Measurements from ENCODE around the gene TCP11L2. TPM values are rescaled to one million over a fixed set of nuclear protein-coding genes. Genes with fewer than 3 reads are reported as not detected.
"Not testable (repeated sequence)": the region's sequence is repeated elsewhere in the genome, so short reads cannot be mapped to it uniquely, and the experiment has no call there.

Gene TCP11L2
- total RNA-seq, 1 experiment from 2014 or later: 7.7 TPM

DNA sequence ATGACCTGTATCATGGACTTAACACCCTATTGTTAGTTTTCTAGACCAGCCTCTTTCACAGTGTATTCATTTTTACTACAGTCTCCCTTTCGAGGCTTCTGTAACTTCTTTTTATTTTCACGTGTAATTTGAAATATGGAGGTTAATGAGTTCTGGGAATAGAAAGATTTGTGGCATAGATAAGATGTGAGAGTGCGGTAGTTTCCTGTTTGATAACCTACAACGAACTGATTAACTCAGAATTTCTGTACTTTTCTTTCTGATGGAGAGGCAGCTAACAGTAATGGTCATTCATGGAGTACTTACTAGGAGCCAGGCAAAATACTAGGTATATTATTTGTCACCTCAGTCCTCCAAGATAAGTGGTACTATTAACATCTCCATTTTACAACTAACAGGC is 76.3 kb downstream of the TCP11L2 start:
- no TSS peak for BruUV-seq (replicated peaks)
- Mint-ChIP-seq H3K4me1 (ENCODE audit: low read depth, unreplicated experiment) (peaks cover 17% of the 10 kb centered on the region), H3K36me3 (ENCODE audit: insufficient read depth, unreplicated experiment) (peaks cover 21% of the 10 kb centered on the region), H3K4me3 (ENCODE audit: unreplicated experiment) (no peak overlapping the region), H3K27me3 (ENCODE audit: insufficient read depth, unreplicated experiment) (no peaks in the 10 kb centered on the region), H3K9me3 (ENCODE audit: unreplicated experiment) (no peaks in the 10 kb centered on the region), H3K27ac (ENCODE audit: unreplicated experiment) (no peak overlapping the region)
- POLR2A ChIA-PET: interaction anchor here (1.5 kb wide), 1 partner anchor 21 kb away, joined by 3 read pairs; no protein-coding TSS in a partner anchor
- no peaks in the 10 kb centered on the region for H3K9me3 ChIP-seq
- H3K36me3 ChIP-seq (ENCODE audit: control insufficient read depth, insufficient read depth, low read length): no peaks in the 10 kb centered on the region
- H3K27me3 ChIP-seq (replicated peaks; ENCODE audit: control insufficient read depth, insufficient read depth, low read length): no peaks in the 10 kb centered on the region
- H3K4me1 ChIP-seq: peaks cover 7% of the 10 kb centered on the region; the same call in 1 of the 2 replicates
- CTCF ChIA-PET: interaction anchor here (1.1 kb wide), 1 partner anchor 21 kb away, joined by 3 read pairs; the partner anchor contains the start of gene POLR3B
- intact Hi-C loops (cut with micrococcal nuclease; ENCODE audit: unreplicated experiment): no loop called here
- H3K4me3 ChIP-seq (ENCODE audit: low read depth, low read length): no peak overlapping the region
- TF ChIP-seq CTCF (IDR thresholded peaks at IDR 0.05; ENCODE audit: insufficient read depth in 1 of 2, low read depth in 1 of 2, low read length in 1 of 2, severe bottlenecking in 1 of 2, unreplicated experiment in 1 of 2): no peak
- no peak for DNase-seq

DNA sequence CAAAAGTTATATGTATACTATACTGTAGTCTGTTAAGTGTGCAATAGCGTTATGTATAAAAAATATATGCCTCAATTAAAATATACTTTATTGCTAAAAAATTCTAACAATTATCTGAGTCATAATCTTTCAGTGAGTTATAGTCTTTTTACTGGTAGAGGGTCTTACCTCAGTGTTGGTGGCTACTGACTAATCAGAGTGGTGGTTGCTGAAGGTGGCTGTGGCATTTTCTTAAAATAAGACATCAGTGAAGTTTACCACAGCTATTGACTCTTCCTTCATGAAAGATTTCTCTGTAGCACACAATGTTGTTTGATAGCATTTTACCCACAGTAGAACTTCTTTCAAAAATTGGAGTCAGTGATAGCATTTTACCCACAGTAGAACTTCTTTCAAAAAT is 78.4 kb downstream of the TCP11L2 start:
- ChIA-PET POLR2A (no interaction called here), CTCF (no interaction called here)
- peaks cover 23% of the 10 kb centered on the region for H3K36me3 Mint-ChIP-seq (ENCODE audit: insufficient read depth, unreplicated experiment)

GRCh38 chr12:106381866-106382265 is 79.3 kb downstream of the TCP11L2 start:
- H3K4me3 ChIP-seq (ENCODE audit: low read depth, low read length); H3K27me3 ChIP-seq (replicated peaks; ENCODE audit: control insufficient read depth, insufficient read depth, low read length); DNase-seq; H3K9me3 Mint-ChIP-seq (ENCODE audit: unreplicated experiment); H3K4me1 Mint-ChIP-seq (ENCODE audit: low read depth, unreplicated experiment); H3K9me3 ChIP-seq; intact Hi-C loops (cut with micrococcal nuclease; ENCODE audit: unreplicated experiment); H3K27ac Mint-ChIP-seq (ENCODE audit: unreplicated experiment); CTCF ChIA-PET; H3K27me3 Mint-ChIP-seq (ENCODE audit: insufficient read depth, unreplicated experiment); H3K4me1 ChIP-seq; H3K4me3 Mint-ChIP-seq (ENCODE audit: unreplicated experiment); POLR2A ChIA-PET; H3K36me3 ChIP-seq (ENCODE audit: control insufficient read depth, insufficient read depth, low read length); BruUV-seq (replicated peaks): not testable (repeated sequence)
- H3K36me3 Mint-ChIP-seq (ENCODE audit: insufficient read depth, unreplicated experiment): peaks cover 23% of the 10 kb centered on the region

More for the DNA sequence above, 78.4 kb downstream of the TCP11L2 start:
- Mint-ChIP-seq H3K4me1 (ENCODE audit: low read depth, unreplicated experiment) (peaks cover 8% of the 10 kb centered on the region), H3K9me3 (ENCODE audit: unreplicated experiment) (no peaks in the 10 kb centered on the region), H3K4me3 (ENCODE audit: unreplicated experiment) (no peak overlapping the region), H3K27me3 (ENCODE audit: insufficient read depth, unreplicated experiment) (no peaks in the 10 kb centered on the region), H3K27ac (ENCODE audit: unreplicated experiment) (no peak overlapping the region)
- Histone ChIP-seq H3K27me3 (replicated peaks; ENCODE audit: control insufficient read depth, insufficient read depth, low read length) (no peaks in the 10 kb centered on the region), H3K36me3 (ENCODE audit: control insufficient read depth, insufficient read depth, low read length) (no peaks in the 10 kb centered on the region; the same call in 1 of the 2 replicates), H3K9me3 (no peaks in the 10 kb centered on the region), H3K4me3 (ENCODE audit: low read depth, low read length) (no peak overlapping the region), H3K4me1 (no peaks in the 10 kb centered on the region)
- BruUV-seq (replicated peaks): no TSS peak
- no peak for DNase-seq
- no peak for TF ChIP-seq CTCF (IDR thresholded peaks at IDR 0.05; ENCODE audit: insufficient read depth in 1 of 2, low read depth in 1 of 2, low read length in 1 of 2, severe bottlenecking in 1 of 2, unreplicated experiment in 1 of 2)
- intact Hi-C loops (cut with micrococcal nuclease; ENCODE audit: unreplicated experiment): no loop called here

Data from Caco-2 (cell line).